ENCODE measurements around the gene HNRNPA0.

HNRNPA0 gene

DNA sequence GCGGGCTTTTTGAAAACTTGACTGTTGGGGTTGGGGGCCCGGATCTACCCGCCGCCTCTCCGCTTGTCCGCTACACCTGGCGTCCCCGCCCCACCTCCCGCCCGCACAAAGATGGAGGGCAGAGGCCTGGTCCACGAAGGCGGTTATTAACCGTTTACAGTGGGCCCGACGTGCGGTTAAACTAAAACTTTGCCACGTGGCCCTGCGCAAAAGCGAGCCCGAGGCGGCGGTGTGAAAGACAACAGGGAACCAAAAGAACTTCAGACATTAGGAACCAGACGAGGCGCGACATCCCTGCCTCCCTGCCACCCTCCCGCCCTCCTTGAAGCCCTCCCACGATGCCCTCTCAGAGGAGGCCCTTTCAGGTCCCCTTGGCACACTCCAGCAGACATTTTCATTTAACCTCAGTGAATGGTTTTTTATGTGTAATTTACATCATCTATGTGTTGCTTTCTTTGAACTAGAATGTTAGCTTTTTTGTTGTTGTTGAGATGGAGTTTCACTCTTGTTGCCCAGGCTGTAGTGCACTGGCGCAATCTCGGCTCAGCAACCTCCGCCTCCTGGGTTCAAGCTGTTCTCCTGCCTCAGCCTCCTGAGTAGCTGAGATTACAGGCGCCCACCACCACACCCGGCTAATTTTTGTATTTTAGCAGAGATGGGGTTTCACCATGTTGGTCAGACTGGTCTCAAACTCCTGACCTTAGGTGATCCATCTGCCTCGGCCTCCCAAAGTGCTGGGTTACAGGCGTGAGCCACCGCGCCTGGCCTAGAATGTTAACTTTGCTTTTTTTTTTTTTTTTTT, 999 bp upstream of the HNRNPA0 start:
- in situ Hi-C loops (cut with HindIII; ENCODE audit: low sequenced_read_pairs): no loop called here

DNA sequence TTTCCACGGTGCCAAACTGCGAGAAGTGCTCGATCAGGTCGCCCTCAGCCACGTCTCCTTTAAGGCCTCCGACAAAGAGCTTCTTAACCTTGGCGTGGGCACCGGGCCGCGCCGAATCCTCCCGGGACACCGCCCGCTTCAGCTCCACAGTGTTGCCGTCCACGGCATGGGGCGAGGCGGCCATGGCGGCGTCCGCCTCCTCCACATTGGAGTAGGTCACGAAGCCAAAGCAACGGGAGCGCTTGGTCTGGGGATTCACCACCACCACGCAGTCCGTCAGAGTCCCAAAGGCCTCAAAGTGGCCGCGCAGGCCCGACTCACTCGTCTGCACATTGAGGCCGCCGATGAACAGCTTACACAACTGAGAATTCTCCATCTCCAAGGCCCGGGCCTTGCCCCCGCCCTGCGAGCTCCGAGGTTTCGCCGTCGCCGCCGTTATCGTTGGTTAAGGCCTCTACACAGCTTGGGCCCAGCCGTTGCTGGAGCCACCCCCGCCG, 424 bp downstream of the HNRNPA0 start:
- in situ Hi-C loops (cut with HindIII; ENCODE audit: low sequenced_read_pairs): no loop called here

DNA sequence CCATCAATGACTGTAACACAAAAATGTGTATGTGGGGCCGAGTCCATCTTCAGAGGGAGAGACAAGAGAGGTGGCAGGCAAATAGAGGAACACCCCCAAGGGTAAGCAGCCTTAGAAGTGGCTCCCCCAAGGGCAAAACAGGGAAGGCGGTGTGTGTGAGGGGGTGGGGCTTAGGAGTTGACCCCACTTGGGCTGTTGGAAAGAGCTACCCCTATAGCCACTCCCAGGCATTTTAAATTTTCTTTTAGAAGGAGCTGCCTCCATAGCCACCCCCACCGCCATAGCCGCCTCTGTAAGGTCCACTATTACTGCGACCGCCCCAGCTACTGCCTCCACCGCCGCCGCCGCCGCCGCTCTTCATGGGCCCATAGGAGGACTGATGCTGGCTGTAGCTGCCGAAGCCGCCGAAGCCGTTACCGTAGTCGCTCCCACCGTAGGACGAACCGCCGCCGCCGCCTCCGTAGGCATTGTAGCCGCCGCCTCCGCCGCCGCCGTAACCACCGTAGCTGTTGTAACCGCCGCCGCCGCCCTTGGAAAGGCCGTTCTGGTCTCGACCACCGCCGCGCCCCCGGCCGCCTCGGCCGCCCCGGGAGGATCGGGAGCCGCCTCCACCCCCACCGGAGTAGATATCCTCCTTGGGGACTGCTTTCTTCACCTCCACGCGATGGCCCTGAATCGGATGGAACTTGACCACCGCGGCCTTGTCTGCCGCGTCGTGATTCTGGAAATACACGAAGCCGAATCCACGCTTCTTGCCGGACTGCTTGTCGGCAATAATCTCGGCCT, 1.1 kb downstream of the HNRNPA0 start:
- in situ Hi-C loops (cut with HindIII; ENCODE audit: low sequenced_read_pairs): no loop called here

DNA sequence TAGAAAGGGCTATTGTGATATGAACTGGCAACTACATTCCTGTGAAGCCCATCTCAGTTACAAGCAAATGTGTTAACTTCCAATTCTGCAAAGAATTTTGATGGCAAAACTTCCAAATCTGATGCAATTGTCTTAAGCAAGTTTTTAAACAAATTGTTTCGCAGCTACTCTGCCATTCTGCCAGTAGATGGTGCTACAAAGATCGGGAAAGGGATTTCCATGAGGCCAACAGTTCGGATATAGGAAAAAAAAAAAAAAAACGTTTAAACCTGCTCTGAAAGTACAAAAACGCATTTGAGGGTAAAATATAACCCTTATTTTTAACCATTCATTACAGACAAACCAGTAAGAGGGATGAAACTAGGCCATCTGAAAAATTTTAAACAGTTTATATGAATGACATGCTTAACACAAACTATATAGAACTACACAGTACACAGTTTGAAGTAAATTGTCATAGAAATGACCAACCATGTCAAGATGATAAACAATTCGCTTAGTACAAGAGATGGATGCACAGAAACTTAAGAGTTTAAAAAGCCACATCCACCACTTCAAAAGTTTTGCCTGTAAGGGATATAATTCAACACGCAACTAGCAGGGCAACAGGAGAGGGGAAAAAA, 2.2 kb downstream of the HNRNPA0 start:
- in situ Hi-C loops (cut with HindIII; ENCODE audit: low sequenced_read_pairs): no loop called here

DNA sequence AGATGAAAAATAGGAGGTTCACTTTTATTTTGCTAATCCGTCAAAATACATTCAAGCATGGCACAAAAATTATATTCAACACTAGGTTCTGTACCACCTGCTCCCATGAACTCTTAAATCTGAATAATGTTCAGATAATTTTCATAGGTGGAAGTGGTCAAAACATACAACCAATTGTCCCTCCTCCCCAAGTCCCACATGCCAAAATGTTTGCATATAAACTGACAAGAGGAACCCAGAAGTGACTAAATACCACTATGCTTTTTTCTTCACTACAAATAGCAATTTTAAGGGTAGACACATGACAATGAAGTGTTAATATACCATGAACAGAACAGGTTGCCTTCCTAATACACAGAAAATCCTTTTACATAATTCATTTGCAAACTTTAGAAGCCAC, 3.7 kb downstream of the HNRNPA0 start:
- in situ Hi-C loops (cut with HindIII; ENCODE audit: low sequenced_read_pairs): no loop called here

DNA sequence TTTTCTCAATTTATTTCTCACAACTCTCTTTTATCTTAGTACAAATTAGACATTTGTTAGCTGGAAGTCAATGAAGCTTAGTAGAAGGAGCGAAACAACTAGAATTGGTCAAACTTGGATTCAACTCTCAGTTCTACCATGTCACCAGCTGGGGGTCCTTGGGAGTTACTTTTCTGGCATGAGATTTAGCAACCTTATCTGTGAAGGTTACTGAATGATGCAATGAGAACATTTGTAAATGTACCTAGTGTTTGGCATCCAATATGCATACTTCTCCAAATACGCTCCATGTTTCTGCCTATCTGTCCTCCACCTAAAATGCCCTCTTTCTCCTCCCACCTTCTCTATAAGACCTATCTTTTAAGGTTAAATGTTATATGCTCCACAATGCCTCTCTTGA, 6.3 kb downstream of the HNRNPA0 start:
- in situ Hi-C loops (cut with HindIII; ENCODE audit: low sequenced_read_pairs): no loop called here

DNA sequence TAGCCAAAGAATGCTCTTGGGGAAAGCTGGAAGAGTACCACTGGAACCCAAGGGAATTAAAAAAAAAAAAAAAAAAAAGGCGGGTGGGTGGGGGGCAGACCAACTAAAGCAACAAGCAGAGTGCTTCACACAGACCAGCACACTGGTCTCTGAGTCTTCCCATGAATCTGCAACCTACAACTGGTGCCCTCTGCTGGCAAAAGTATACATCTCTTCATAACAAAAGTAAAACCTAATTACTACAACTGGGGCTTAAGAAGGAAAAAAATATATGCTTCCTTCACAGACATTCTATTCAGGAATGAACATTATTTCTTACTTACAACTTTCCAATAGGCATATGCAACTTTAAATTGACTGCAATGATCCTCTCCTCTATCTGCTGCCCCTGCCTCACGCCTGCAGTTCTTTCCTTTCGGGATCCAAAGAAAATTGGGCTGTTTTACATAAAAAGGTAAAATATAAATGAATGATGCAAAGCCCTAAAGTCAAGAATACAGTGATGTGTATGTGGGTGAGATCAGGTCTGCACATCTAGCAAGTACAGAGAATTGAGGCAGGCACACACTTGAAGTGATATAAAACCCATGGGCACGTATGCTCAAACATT, 11.0 kb downstream of the HNRNPA0 start:
- in situ Hi-C loops (cut with HindIII; ENCODE audit: low sequenced_read_pairs): no loop called here

DNA sequence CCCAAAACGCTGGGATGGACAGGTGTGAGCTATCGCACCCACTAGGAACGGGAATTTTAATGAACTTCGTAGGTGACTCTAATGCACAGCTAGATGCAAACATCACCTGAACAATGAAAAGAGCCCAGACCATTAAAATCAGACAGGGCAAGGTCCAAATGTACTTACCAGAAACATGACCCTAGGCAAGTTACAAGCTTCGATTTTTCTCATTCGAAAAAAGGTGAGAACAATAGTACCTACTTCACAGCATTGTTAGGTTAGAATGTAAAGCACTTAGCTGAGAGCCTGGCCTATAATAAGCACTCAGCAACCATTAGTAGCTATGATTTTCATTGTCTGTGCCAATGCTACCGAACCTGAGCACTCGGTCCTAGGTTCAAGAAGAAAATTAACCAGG, 12.4 kb downstream of the HNRNPA0 start:
- in situ Hi-C loops (cut with HindIII; ENCODE audit: low sequenced_read_pairs): no loop called here

DNA sequence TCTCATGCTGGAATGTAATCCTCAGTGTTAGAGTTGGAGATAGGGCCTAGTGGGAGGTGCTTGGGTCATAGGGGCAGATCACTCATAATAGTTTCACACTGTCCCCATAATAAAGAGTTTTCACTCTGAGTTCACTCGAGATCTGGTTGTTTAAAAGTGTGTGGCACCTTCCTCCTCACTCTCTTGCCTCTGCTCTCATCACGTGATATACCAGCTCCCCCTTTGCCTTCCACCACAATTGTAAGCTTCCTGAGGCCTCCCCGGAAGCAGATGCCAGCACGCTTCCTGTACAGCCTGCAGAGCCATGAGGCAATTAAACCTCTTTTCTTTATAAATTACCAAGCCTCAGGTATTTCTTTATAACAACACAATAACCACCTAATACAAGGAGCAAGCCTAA, 14.4 kb downstream of the HNRNPA0 start:
- in situ Hi-C loops (cut with HindIII; ENCODE audit: low sequenced_read_pairs): no loop called here

DNA sequence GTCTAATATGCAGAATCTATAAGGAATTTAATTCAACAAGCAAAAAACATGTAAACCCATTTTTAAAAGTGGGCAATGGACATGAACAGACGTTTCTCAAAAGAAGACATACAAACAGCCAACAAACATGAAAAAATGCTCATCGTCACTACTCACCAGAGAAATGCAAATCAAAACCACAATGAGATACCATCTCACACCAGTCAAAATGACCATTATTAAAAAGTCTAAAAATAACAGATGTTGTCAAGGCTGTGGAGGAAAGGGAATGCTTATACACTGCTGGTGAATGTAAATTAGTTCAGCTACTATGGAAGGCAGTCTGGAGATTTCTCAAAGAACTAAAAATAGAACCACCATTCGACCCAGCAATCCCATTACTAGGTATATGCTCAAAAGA, 15.2 kb downstream of the HNRNPA0 start:
- in situ Hi-C loops (cut with HindIII; ENCODE audit: low sequenced_read_pairs): no loop called here

DNA sequence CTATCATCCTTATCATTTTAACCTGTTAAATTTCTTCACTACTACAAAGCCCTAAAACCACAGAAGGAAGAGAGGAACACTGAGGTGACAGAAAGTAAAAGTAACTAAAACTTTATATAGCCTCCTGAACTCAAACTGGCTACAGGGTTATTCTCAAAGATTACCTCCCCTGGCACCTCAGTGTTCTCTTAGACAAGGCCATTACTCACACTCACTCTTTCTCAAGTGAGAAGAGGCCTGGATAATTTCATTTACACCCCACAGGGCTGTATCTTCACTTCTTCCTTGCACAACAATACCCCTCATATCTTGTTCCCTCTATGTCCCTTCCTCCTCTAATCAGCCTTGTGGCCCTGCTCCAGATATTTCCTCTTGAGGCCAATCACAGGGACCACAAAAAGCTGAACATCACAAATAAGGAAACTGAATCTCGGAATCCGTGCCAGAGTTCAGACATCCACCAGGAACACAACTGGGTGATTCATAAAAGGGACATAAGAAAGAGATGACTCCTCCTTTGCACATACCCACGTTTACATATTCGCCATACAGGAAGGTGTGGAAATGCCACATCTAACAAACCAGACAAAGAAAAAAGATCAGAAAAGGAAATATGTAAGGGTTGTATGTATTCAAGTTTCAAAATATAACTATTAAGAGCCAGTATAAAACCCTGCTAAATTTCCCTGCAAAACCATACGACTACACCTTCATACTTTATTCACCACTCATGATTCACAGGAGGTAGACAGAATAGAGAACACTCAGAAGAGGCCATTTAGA, 16.6 kb downstream of the HNRNPA0 start:
- in situ Hi-C loops (cut with HindIII; ENCODE audit: low sequenced_read_pairs): no loop called here

DNA sequence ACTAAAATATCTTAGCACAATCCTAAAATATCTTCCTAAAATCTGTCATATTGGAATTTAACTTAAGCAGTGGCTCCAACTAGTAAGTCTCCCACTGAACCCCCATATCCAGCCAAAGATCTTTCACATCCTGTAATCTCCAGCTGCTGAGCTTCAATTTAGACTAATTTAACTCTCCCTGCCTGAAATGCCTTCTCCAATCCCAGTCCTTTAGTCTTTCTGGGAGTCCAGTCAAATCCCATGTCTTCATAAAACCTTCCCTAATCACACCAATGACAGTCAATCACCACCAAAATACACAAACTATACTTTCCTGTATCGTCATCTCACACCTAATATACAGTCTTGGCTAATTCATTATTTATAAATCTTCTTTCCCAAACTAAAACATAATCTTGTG, 17.7 kb downstream of the HNRNPA0 start:
- in situ Hi-C loops (cut with HindIII; ENCODE audit: low sequenced_read_pairs): no loop called here

DNA sequence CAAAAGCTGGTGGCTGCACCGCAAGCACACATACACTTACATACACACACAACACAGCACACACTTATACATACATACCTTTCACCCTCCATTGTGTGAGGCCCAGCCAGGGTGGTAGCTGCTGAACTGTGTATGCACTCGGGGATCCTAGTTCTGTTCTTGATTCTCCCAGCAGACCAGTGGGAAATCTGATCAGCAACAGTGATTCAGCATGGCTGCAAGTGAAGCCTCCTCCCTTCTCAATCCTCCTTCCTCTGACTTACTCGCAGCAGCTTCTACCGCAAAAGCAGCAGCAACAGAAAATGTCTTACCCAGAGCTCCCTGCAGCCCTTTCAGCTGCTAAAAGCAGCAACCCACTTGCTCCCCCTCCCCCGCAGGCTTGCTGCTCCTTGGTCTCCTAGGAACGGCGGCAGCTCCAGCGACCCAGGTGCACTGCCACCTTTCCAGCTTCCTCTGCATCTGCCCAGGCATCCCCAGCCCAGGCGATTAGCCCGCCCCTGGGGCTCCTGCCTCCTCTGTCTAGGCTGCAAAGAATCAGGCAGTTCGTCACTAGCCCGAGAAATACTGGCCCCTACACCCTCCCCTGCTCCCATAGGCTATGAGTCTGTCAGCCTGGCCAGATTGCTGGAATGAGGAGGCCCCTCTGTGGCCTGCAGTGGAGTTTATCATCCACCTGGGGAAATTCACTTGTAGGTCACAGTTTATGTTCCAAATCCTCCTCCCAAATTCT, 18.4 kb downstream of the HNRNPA0 start, which contains the start of gene KLHL3:
Gene KLHL3 (minus strand): TSS at position 535 of the 730 bp plus-strand sequence. CDS start 443 bp downstream, at position 92.
- in situ Hi-C loops (cut with HindIII; ENCODE audit: low sequenced_read_pairs): no loop called here

DNA sequence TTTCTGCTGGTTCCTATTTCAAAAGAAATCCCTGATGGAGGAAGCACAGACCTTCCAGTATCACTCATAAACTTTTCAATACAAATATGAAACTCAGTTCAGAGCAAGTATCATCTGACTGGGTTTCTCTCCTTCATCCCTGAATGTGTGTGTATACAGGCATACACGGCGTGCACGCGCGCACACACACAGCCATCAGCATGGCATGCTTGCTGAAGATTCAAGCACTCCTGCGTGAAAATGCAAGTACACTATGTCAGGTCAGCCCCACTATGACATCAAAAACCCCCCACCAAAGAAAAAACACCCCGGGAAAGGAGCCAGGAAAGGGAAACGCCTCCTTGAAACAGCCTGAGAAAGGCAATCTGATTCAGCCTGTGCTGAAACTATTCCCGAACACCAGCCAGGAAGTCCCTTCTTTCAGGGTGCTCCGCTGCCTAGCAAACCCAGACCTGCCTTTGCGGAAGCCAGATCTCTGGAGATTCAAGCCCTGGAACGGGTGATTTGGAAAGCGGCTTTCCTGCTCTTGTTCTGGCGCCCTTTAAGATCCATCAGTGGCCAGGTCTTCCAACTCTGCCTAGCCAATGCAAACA, 19.1 kb downstream of the HNRNPA0 start:
- in situ Hi-C loops (cut with HindIII; ENCODE audit: low sequenced_read_pairs): no loop called here

DNA sequence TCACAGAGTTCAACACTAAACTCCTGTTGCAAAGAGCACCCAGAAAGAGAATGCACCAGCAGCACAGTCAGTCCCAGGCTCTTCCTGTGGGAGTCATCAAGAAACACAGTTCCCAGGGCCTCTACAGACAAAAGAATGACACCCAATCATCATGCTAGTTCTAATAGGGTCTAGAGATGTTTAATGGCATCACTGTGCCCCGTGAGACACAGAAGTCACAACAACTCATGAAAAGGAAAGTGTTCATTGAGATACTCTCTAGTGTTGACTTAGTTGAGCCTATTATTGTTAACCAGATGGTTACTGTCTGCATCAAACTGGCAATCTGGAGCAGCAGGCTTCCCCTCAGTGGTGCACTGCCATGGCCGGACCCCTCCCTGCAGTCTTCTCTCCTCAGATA, 19.8 kb downstream of the HNRNPA0 start:
- in situ Hi-C loops (cut with HindIII; ENCODE audit: low sequenced_read_pairs): no loop called here

DNA sequence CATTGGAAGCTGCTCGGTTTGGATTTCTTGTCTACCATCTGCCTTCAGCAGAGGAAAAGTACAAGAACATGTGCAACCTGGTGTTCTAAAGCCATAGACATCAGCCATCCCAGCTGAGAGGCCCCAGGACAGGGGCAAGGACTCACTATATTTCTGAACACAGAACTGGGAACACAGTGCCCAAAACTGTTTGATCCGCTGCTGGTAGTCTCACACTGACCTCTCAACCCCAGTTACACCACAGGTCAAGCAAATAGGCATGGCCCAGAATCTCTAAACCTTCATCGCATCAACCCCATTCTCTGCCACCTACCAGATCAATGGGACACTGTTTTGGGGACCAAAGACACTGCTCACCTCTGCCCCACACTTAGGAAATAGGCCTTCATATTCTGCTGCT, 20.2 kb downstream of the HNRNPA0 start:
- in situ Hi-C loops (cut with HindIII; ENCODE audit: low sequenced_read_pairs): no loop called here

DNA sequence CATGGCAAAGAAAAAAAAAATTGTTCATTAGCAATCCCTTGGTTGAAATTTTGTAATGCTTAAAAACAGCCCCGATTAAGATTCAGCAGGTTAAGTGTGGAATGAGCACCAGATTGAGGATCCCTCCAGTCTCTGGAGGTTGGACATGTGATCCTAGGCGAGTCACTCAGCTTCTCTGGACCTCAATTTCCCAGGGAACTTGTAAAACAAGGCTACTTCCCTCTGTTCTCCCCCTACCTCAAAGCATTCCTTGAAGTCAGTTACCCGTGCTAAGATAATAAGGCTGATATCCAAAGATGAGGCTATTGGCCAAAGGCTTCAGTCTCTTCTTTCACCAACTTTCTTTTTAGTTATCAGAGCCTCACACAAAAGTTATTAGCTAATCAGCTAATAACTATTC, 21.2 kb downstream of the HNRNPA0 start:
- in situ Hi-C loops (cut with HindIII; ENCODE audit: low sequenced_read_pairs): no loop called here

DNA sequence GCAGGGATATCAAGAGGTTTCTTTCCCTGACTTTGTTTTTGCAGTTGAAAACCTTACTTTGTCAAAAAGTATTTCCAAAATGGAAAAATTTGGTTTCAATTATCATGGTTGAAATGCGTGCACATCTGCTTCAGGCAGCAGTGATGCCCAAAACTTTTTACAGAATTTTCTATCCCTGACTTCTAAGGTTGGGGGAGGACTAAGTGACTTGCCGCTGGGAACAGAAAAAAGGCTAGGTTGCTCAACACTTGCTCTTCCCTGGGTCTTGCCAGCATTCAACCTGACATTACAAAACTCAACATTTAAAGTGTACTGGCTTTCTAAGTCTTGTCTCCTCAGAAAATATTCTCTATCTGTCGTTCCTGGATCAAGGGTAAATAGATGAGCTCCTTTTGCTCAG, 23.0 kb downstream of the HNRNPA0 start:
- in situ Hi-C loops (cut with HindIII; ENCODE audit: low sequenced_read_pairs): no loop called here

DNA sequence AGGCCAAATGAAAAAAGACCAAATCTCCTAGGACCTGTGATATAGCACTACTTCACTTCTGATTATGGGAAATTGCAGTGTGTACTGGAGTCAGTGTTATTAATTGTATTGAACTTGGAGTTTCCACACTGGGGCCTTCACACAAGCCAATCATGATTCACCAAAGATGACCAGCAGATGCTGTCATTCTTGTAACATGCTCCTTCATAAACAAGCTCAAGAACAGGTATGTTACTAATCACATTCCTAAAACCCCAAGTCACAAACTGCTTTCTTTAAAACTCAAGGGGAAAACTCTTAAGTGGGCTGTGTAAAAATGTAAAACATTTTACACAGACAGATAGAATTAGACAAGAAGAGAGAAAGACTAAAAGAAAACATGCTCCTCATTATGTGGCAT, 23.8 kb downstream of the HNRNPA0 start:
- in situ Hi-C loops (cut with HindIII; ENCODE audit: low sequenced_read_pairs): no loop called here
